Measurements from ENCODE around the gene CD38.

GRCh38 chr4:15740764-15741404 is 37.2 kb upstream of the CD38 start:
- TF ChIP-seq CTCF (IDR thresholded peaks at IDR 0.05 in 2 of 3, conservative IDR thresholded peaks at IDR 0.05 in 1 of 3; ENCODE audit: borderline replicate concordance in 1 of 3, insufficient read depth in 1 of 3, low read depth in 2 of 3, low read length in 2 of 3) (no peak), CEBPB (IDR thresholded peaks at IDR 0.05; ENCODE audit: low read depth) (no peak), EZH2phosphoT487 (IDR thresholded peaks at IDR 0.05; ENCODE audit: borderline replicate concordance) (no peak), TCF7L2 (IDR thresholded peaks at IDR 0.05; ENCODE audit: borderline replicate concordance, extremely low read depth, insufficient read depth, insufficient read length) (no peak), SIN3A (IDR thresholded peaks at IDR 0.05; ENCODE audit: low read depth) (no peak), POLR2AphosphoS5 (IDR thresholded peaks at IDR 0.05; ENCODE audit: low read depth, low read length) (no peak), POLR2A (IDR thresholded peaks at IDR 0.05; ENCODE audit: borderline replicate concordance, extremely low read depth, insufficient read depth, insufficient read length) (no peak)

All from HCT116 (cell line).